WI38 (cell line): ENCODE measurements around the gene PTCD1.
A peak's percentile ranks its signal among the peaks of the same experiment; 100 is the strongest.
"Not testable (repeated sequence)": the region's sequence is repeated elsewhere in the genome, so short reads cannot be mapped to it uniquely, and the experiment has no call there.

Experiments
- H3K4me3 ChIP-seq: 2 replicates; pipeline ENCODE4 v1.5.1; 2011; ENCODE audit warnings: low read depth, mild to moderate bottlenecking, control low read depth, low read length
- CTCF ChIP-seq: IDR thresholded peaks from 2 replicates; pipeline ENCODE4 v1.5.1; 2012; ENCODE audit warnings: low read depth, mild to moderate bottlenecking, control low read depth, low read length

The PTCD1 gene

DNA sequence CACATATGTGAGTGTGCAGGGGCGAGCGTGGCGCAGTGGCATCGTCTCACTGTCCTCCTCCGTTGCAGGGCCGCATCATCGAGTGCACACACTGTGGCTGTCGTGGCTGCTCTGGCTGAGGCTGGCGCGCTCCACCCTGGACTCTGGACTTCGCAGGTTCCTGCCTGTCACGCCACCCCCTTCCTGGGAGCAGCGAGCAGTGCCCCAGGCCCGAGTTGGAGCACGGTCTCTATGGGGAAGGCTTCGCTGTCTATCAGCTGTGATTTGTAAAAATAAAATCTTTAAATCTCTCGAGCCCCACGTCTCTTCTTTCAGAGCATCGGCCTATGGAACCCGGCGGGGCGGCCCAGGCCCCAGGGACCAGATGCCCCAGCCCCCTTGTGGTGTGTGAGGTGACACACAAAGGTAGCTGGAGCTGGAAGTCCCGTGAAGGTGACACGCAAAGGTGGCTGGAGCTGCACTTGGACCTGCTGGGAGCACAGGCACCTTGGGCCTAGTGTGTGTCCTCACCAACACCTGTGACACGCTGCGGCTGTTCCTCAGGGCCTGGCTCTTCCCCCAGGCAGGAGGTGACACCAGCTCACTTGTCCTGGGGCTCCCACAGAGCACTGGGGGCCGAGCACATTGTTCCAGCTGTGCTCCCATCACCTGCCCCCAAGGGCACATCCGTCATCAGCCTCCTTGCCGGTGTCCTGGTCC is 19.1 kb downstream of the PTCD1 start:
- TF ChIP-seq CTCF = no peak

DNA sequence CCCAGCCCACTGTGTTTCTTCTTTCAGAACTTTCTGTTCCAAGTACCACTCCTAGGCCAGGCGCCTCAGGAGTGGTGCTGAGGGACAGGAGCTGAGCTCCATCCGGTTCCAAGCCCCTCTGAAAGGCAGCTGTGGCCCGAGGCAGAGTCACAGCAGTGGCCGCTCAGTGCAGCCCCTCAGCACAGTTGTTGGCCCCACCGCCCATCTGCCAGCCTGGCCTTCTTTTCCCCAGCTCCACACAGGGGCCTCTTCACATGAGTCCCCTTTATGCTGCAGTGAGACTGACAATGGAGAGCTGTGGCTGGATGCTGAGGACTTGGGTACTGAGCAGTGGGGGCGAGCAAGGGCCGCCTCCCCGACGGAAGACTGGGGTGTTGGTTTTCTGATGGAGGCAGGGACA is 20.3 kb downstream of the PTCD1 start:
- TF ChIP-seq CTCF = no peak
- no peak overlapping the region for H3K4me3 ChIP-seq

More for the DNA sequence above, 19.1 kb downstream of the PTCD1 start:
- no peak overlapping the region for H3K4me3 ChIP-seq

DNA sequence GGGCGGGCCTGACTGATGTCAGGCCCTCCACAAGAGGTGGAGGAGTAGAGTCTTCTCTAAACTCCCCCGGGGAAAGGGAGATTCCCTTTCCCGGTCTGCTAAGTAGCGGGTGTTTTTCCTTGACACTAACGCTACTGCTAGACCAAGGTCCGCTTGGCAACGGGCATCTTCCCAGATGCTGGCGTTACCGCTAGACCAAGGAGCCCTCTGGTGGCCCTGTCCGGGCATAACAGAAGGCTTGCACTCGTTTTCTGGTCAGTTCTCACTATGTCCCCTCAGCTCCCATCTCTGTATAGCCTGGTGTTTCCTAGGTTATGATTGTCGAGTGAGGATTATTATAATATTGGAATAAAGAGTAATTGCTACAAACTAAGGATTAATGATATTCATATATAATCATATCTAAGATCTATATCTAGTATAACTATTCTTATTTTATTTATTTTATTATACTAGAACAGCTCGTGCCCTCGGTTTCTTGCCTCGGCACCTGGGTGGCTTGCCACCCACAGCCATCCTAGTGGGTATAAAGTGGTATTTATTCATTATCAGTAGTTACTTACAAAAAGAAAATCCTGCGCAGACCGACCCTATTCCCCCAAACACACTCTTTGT is 23.0 kb downstream of the PTCD1 start:
- TF ChIP-seq CTCF = peak; percentile 59
- not testable (repeated sequence) for H3K4me3 ChIP-seq

DNA sequence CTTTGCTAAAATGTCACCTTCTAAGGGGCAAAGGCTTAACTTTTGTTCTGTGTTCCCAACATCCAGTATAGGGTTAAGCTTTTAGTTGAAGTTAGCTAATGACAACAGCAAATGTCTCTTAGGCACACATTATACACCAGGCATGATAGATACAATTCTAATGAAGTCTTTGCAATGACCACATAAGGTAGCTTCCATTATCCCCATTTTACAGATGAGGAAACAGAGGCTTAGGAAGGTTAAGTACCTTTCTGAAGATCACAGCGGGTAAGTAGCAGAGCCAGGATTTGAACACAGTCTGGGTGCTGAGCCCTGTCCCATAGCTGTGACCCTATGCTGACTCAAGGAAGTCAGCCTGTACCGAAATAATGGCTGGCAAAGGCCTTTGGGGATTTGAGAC is 28.0 kb downstream of the PTCD1 start:
- TF ChIP-seq CTCF = no peak

DNA sequence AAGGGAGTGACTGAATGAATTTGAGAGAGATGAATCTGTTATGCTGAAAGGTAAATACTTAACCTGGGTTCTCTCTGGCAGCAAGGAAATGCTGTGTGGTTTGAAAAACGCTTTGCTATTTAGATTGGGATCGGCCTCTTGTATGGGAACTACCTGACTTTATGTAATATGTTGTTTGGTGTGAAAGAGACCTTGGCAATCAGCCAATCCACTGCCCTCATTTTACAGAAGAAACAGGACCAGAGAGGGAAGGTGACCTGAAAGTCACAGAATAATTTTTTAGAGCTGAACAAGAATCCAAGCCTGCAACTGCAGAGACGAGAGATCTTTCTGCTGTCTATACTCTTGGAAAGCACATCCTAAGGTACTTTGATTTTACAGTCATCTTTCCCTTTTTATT is 28.8 kb downstream of the PTCD1 start:
- H3K4me3 ChIP-seq = peak overlapping the region; percentile 93
- no peak for TF ChIP-seq CTCF

More for the DNA sequence above, 28.0 kb downstream of the PTCD1 start:
- H3K4me3 ChIP-seq = no peak overlapping the region

DNA sequence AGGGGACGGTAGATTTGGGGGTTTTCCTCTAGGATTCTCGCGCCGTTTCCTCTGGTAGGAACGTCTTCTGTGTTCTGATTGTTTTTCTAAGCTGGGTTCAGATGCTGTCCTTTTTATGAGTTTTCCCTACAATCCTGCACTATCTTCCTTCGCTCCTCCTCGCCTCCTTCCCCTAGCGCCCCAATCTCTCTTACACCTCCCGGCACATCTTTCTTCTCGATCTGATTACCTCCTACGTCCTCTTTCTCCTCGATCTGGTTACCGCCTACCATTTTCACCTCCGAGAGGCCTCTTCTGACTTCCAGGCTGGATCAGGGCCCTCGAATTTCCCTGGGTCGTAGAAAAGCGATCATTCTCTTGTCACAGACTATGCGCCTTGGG is 29.4 kb downstream of the PTCD1 start:
- peak overlapping the region; percentile 93 for H3K4me3 ChIP-seq
- TF ChIP-seq CTCF = no peak

GRCh38 chr7:99408379-99409191 is 30.0 kb downstream of the PTCD1 start, which contains the start of the genes BUD31 and PDAP1:
BUD31 (plus strand) TSS chr7:99408969; CDS start chr7:99411093, 2,124 bp downstream.
PDAP1 (minus strand) TSS chr7:99408597; CDS start chr7:99408548, 49 bp downstream.
- no peak for TF ChIP-seq CTCF
- peak within 1 kb of the TSS; percentile 93 for H3K4me3 ChIP-seq
